A673 (cell line): ENCODE results near the gene SYS1. TPM values are rescaled to one million over a fixed set of nuclear protein-coding genes. Genes with fewer than 3 reads are reported as not detected.

ENCODE experiments used
- BruUV-seq: library from RNA; stranded (reverse); fragments of 400-500 nt; replicated peaks from 2 replicates; lab custom pipeline; 2021; lab: Mats Ljungman, UMichigan
- CTCF ChIA-PET: fragments of 300-600 bp; sonication (Branson Sonifier 250); formaldehyde crosslinking; loops from one replicate; lab custom pipeline; 2022; ENCODE audit warnings: antibody characterized with exemption; lab: Charles Lee
- POLR2A ChIA-PET: fragments of 300-600 bp; sonication (Branson Sonifier 250); formaldehyde crosslinking; loops from one replicate; lab custom pipeline; 2022; ENCODE audit warnings: antibody characterized with exemption; ENCODE audit not compliant: low non-redundant PET; lab: Charles Lee
- DNase-seq: peaks from one replicate; pipeline ENCODE4 v3.0.0-alpha.2; 2015; ENCODE audit warnings: low spot score
- H3K27ac ChIP-seq: fragments of 200-600 bp; sonication (generic); 2 replicates; pipeline ENCODE4 v1.5.1; 2016; ENCODE audit warnings: mixed run types, low read depth, mild to moderate bottlenecking, mixed read lengths, antibody characterized with exemption, low read length; ENCODE audit not compliant: poor library complexity, severe bottlenecking
- H3K27me3 ChIP-seq: fragments of 200-600 bp; sonication (generic); replicated peaks from 2 replicates; pipeline ENCODE4 v1.6.1; 2017; ENCODE audit warnings: mixed run types, low read depth, mild to moderate bottlenecking, mixed read lengths, antibody characterized with exemption, low read length; ENCODE audit not compliant: insufficient read depth, poor library complexity
- H3K36me3 ChIP-seq: fragments of 200-600 bp; sonication (generic); 2 replicates; pipeline ENCODE4 v1.6.1; 2016; ENCODE audit warnings: mixed run types, mild to moderate bottlenecking, mixed read lengths, antibody characterized with exemption, low read length; ENCODE audit not compliant: insufficient read depth, poor library complexity, severe bottlenecking
- H3K4me1 ChIP-seq: fragments of 200-600 bp; sonication (generic); 2 replicates; pipeline ENCODE4 v1.6.1; 2017; ENCODE audit warnings: mixed run types, mild to moderate bottlenecking, mixed read lengths, antibody characterized with exemption, low read length; ENCODE audit not compliant: insufficient read depth, poor library complexity, severe bottlenecking
- H3K4me3 ChIP-seq: fragments of 200-600 bp; sonication (generic); 2 replicates; pipeline ENCODE4 v1.5.1; 2016; ENCODE audit warnings: low read depth, mixed run types, mild to moderate bottlenecking, mixed read lengths, low read length; ENCODE audit not compliant: poor library complexity, severe bottlenecking
- H3K9me3 ChIP-seq: fragments of 200-600 bp; sonication (generic); 2 replicates; pipeline ENCODE4 v1.6.1; 2016; ENCODE audit warnings: mixed run types, low read depth, mild to moderate bottlenecking, mixed read lengths, antibody characterized with exemption, low read length; ENCODE audit not compliant: poor library complexity, severe bottlenecking
- EZH2 ChIP-seq: fragments of 200-600 bp; sonication (generic); IDR thresholded peaks from 2 replicates; pipeline ENCODE4 v1.6.1; 2017; ENCODE audit warnings: borderline replicate concordance, low read depth, mild to moderate bottlenecking, mixed read lengths, antibody characterized with exemption, low read length; ENCODE audit not compliant: poor library complexity, severe bottlenecking
- intact Hi-C: fragments of 100-400 bp; cut with micrococcal nuclease; formaldehyde crosslinking; loops from one replicate; pipeline ENCODE4 v1.10.0; 2022; ENCODE audit not compliant: unreplicated experiment
- total RNA-seq: library from RNA; stranded (reverse); gene quantifications from 2 replicates; pipeline ENCODE4 v1.2.3, GENCODE V29; 2021
- TF ChIP-seq, protein P1 (sequence below): fragments of 300-800, 200-600 bp; sonication (generic); conservative IDR thresholded peaks from 2 replicates; pipeline ENCODE4 v1.5.1; 2017; ENCODE audit warnings: low read depth, mild to moderate bottlenecking, antibody characterized with exemption, low read length, moderate library complexity, mixed read lengths

Gene SYS1
- total RNA-seq, 1 experiment from 2014 or later: 22.8 TPM

GRCh38 chr20:45359406-45360148 is 3.4 kb upstream of the SYS1 start:
- ChIA-PET CTCF (interaction anchor here (1.7 kb wide), 1 partner anchor 78 kb away, joined by 4 read pairs; no protein-coding TSS in a partner anchor), POLR2A (no interaction called here)
- H3K27ac ChIP-seq: no peak overlapping the region
- DNase-seq: no peak
- TF ChIP-seq EZH2: no peak
- TF ChIP-seq, protein P1, sequence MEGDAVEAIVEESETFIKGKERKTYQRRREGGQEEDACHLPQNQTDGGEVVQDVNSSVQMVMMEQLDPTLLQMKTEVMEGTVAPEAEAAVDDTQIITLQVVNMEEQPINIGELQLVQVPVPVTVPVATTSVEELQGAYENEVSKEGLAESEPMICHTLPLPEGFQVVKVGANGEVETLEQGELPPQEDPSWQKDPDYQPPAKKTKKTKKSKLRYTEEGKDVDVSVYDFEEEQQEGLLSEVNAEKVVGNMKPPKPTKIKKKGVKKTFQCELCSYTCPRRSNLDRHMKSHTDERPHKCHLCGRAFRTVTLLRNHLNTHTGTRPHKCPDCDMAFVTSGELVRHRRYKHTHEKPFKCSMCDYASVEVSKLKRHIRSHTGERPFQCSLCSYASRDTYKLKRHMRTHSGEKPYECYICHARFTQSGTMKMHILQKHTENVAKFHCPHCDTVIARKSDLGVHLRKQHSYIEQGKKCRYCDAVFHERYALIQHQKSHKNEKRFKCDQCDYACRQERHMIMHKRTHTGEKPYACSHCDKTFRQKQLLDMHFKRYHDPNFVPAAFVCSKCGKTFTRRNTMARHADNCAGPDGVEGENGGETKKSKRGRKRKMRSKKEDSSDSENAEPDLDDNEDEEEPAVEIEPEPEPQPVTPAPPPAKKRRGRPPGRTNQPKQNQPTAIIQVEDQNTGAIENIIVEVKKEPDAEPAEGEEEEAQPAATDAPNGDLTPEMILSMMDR: no peak
- H3K9me3 ChIP-seq: no peaks in the 10 kb centered on the region
- intact Hi-C loops: no loop called here
- no peaks in the 10 kb centered on the region for H3K27me3 ChIP-seq
- H3K36me3 ChIP-seq: no peaks in the 10 kb centered on the region
- no TSS peak for BruUV-seq
- peaks cover 11% of the 10 kb centered on the region for H3K4me1 ChIP-seq
- H3K4me3 ChIP-seq: no peak overlapping the region

DNA sequence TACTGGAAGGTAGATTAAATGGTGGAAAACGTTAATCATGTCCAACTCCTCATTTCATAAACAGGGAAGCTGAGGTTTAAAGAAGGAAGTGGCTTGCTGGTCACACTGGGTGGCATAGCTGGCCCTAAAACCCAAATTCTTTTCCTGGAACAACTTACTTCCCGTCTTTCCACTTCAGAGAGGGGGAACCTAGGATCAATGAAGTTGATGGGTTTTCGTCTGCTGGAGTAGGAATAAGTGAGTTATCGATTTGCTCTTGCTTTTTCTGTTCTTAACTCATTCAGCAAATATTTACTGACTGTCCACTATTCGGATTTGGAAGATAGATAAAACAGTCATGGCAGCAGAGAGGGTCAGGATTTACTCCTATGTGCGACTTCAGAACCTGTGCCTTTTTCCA is 1.2 kb upstream of the SYS1 start:
- POLR2A ChIA-PET: no interaction called here
- TF ChIP-seq, protein P1: no peak
- no peak for TF ChIP-seq EZH2
- no peaks in the 10 kb centered on the region for H3K9me3 ChIP-seq
- intact Hi-C loops: loop anchor here (2.0 kb wide), 1 partner anchor 75 kb away; no protein-coding TSS in a partner anchor
- H3K4me3 ChIP-seq: no peak overlapping the region
- H3K27ac ChIP-seq: no peak overlapping the region
- CTCF ChIA-PET: interaction anchor here (0.5 to 1.6 kb wide), 2 partner anchors 9 to 12 kb away, joined by 3 to 7 read pairs; no protein-coding TSS in a partner anchor
- no TSS peak for BruUV-seq
- no peaks in the 10 kb centered on the region for H3K27me3 ChIP-seq
- no peak for DNase-seq
- H3K36me3 ChIP-seq: peaks cover 10% of the 10 kb centered on the region
- peaks cover 17% of the 10 kb centered on the region for H3K4me1 ChIP-seq

DNA sequence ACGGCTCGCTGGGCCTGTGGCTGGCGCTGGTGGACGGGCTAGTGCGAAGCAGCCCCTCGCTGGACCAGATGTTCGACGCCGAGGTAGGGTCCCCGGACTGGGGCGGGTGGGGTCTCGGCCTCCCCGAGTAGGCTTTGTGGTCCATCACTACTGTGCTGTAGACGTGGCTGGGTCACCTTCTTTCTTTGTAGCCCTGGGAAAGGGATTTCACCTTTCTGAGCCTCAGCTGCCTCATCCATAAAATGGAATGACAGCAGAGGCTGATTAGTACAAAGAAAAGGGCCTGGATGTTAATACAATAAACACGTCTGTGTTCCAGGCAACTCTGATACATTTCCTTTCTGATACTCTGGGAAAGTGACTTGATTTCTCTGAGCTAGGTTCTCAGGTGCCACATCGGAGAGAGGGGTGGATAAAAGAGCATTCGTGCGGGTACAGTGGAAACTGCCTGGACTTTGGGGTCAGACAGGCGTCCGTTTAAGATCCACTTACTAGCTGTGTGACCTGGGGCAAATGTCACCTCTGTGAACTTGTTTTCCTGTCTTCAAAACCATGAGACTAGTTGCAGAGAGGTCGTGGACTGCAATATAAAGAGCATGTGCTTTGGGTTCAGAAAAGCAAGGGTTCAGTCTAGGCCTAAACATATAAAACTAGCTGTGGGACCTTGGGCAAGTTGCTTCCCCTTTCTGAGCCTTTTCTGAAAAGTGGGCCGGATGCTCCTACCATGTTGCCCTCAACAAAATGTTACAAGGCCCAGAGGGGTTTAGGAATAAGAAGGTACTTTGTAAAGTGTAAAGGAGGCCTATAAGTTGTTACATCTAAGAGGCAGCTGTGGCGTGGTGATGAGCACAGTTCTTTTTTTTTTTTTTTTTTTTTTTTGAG is 896 bp downstream of the SYS1 start:
- peaks cover 11% of the 10 kb centered on the region for H3K4me1 ChIP-seq
- intact Hi-C loops: loop anchor here (2.0 kb wide), 1 partner anchor 73 kb away; no protein-coding TSS in a partner anchor
- peaks cover 17% of the 10 kb centered on the region for H3K36me3 ChIP-seq
- ChIA-PET POLR2A (interaction anchor here (0.6 kb wide), 1 partner anchor 73 kb away, joined by 3 read pairs; no protein-coding TSS in a partner anchor), CTCF (interaction anchor here (0.7 to 2.7 kb wide), 10 partner anchors 9 to 407 kb away, joined by 3 to 35 read pairs (median 4); partner anchors contain the start of gene SDC4)
- TSS peak; percentile 39 for BruUV-seq
- no peaks in the 10 kb centered on the region for H3K27me3 ChIP-seq
- H3K4me3 ChIP-seq: peak overlapping the region; percentile 65
- TF ChIP-seq, protein P1: no peak
- TF ChIP-seq EZH2: no peak
- no peaks in the 10 kb centered on the region for H3K9me3 ChIP-seq
- H3K27ac ChIP-seq: peak overlapping the region; percentile 93
- DNase-seq: no peak
